Activated naive CD8-positive, alpha-beta T cell treated with anti-CD3 and anti-CD28 coated beads, Interleukin-2, amount 10 ng/mL, durations not matched to agents 7 days and 5 days (primary cell): Measurements from ENCODE around the gene TRIM45. TPM values are rescaled to one million over a fixed set of nuclear protein-coding genes. Genes with fewer than 3 reads are reported as not detected.

Experiments used
- ATAC-seq: fragments of 150-1000 bp; cut with Tn5 transposase; one replicate; pipeline ENCODE4 v1.10.0; 2021; ENCODE audit warnings: low read depth, moderate library complexity
- POLR2A ChIA-PET: fragments of 350-600 bp; sonication (Branson Sonifier 250); formaldehyde crosslinking; loops from one replicate; lab custom pipeline; 2021; ENCODE audit warnings: antibody characterized with exemption; lab: Charles Lee
- DNase-seq: peaks from one replicate; pipeline ENCODE4 v3.0.0; 2021
- H3K27ac Mint-ChIP-seq: one replicate; pipeline ENCODE4 v1.8.0; 2022; ENCODE audit warnings: mild to moderate bottlenecking, mixed read lengths
- H3K27me3 Mint-ChIP-seq: one replicate; pipeline ENCODE4 v1.8.0; 2022; ENCODE audit warnings: mild to moderate bottlenecking, moderate library complexity, mixed read lengths
- H3K36me3 Mint-ChIP-seq: one replicate; pipeline ENCODE4 v1.8.0; 2021; ENCODE audit warnings: mild to moderate bottlenecking, mixed read lengths
- H3K4me1 Mint-ChIP-seq: one replicate; pipeline ENCODE4 v1.8.0; 2021; ENCODE audit warnings: mixed read lengths
- H3K4me3 Mint-ChIP-seq: one replicate; pipeline ENCODE4 v1.8.0; 2022; ENCODE audit warnings: mild to moderate bottlenecking, moderate library complexity, mixed read lengths
- H3K9me3 Mint-ChIP-seq: one replicate; pipeline ENCODE4 v1.8.0; 2021; ENCODE audit warnings: mixed read lengths
- microRNA-seq: library from miRNA; unstranded; fragments of <30 nt; microRNA quantifications from one replicate; pipeline ENCODE4 v1.2.0, GENCODE V29; 2022
- total RNA-seq, 2 experiments: library from RNA; stranded (reverse); gene quantifications; one replicate each; pipeline ENCODE4 v1.2.3, GENCODE V29; 2021

Gene TRIM45
- total RNA-seq, 2 experiments from 2014 or later, result 0.31 to 0.50 TPM

- Mint-ChIP-seq H3K4me3 (no peak overlapping the region), H3K27ac (no peak overlapping the region), H3K4me1 (no peaks in the 10 kb centered on the region), H3K27me3 (no peaks in the 10 kb centered on the region), H3K36me3 (peaks cover 35% of the 10 kb centered on the region), H3K9me3 (no peaks in the 10 kb centered on the region)
- POLR2A ChIA-PET, result no interaction called here
- ATAC-seq (no peak), DNase-seq (no peak)
These were observed 37.3 kb downstream of the TRIM45 start for GRCh38 chr1:117084231-117084630.

- DNase-seq, result no peak
- Mint-ChIP-seq H3K4me3 (no peak overlapping the region), H3K36me3 (peaks cover 47% of the 10 kb centered on the region), H3K27me3 (no peaks in the 10 kb centered on the region), H3K9me3 (no peaks in the 10 kb centered on the region), H3K4me1 (peaks cover 6% of the 10 kb centered on the region), H3K27ac (no peak overlapping the region)
- ATAC-seq, result no peak
- POLR2A ChIA-PET, result interaction anchor here (0.7 kb wide), 1 partner anchor 1562 kb away, joined by 6 read pairs; no protein-coding TSS in a partner anchor
These were observed 41.8 kb downstream of the TRIM45 start for GRCh38 chr1:117079737-117080136.

- H3K9me3 Mint-ChIP-seq, result no peaks in the 10 kb centered on the region
- POLR2A ChIA-PET, result no interaction called here
- H3K27me3 Mint-ChIP-seq, result no peaks in the 10 kb centered on the region
- no peak overlapping the region for H3K4me3 Mint-ChIP-seq
- H3K36me3 Mint-ChIP-seq, result peaks cover 44% of the 10 kb centered on the region
- ATAC-seq (peak; percentile 60), DNase-seq (no peak)
- no peak overlapping the region for H3K27ac Mint-ChIP-seq
- peaks cover 9% of the 10 kb centered on the region for H3K4me1 Mint-ChIP-seq
These were observed 44.3 kb downstream of the TRIM45 start for GRCh38 chr1:117077267-117077666.

GRCh38 chr1:117076648-117077047 lies 44.9 kb downstream of the TRIM45 start:
- POLR2A ChIA-PET, result no interaction called here
- peak overlapping the region; percentile 11 for H3K27ac Mint-ChIP-seq

GRCh38 chr1:117070124-117070523 lies 51.4 kb downstream of the TRIM45 start:
- H3K4me1 Mint-ChIP-seq, result peaks cover 17% of the 10 kb centered on the region
- DNase-seq (no peak), ATAC-seq (no peak)
- POLR2A ChIA-PET, result interaction anchor here (0.9 kb wide), 1 partner anchor 9 kb away, joined by 3 read pairs; no protein-coding TSS in a partner anchor
- H3K27ac Mint-ChIP-seq, result no peak overlapping the region
- peaks cover 28% of the 10 kb centered on the region for H3K36me3 Mint-ChIP-seq
- H3K4me3 Mint-ChIP-seq, result no peak overlapping the region
- no peaks in the 10 kb centered on the region for H3K27me3 Mint-ChIP-seq
- no peaks in the 10 kb centered on the region for H3K9me3 Mint-ChIP-seq

More at GRCh38 chr1:117076648-117077047, 44.9 kb downstream of the TRIM45 start:
- no peak overlapping the region for H3K4me3 Mint-ChIP-seq
- ATAC-seq (no peak), DNase-seq (no peak)
- no peaks in the 10 kb centered on the region for H3K27me3 Mint-ChIP-seq
- H3K9me3 Mint-ChIP-seq, result no peaks in the 10 kb centered on the region
- peaks cover 44% of the 10 kb centered on the region for H3K36me3 Mint-ChIP-seq
- peaks cover 11% of the 10 kb centered on the region for H3K4me1 Mint-ChIP-seq

GRCh38 chr1:117069220-117069844 lies 52.2 kb downstream of the TRIM45 start:
- H3K4me3 Mint-ChIP-seq, result no peak overlapping the region
- H3K36me3 Mint-ChIP-seq, result peaks cover 24% of the 10 kb centered on the region
- no peaks in the 10 kb centered on the region for H3K27me3 Mint-ChIP-seq
- no peaks in the 10 kb centered on the region for H3K9me3 Mint-ChIP-seq
- DNase-seq (no peak), ATAC-seq (no peak)
- peaks cover 19% of the 10 kb centered on the region for H3K4me1 Mint-ChIP-seq
- peak overlapping the region; percentile 17 for H3K27ac Mint-ChIP-seq
- POLR2A ChIA-PET, result interaction anchor here (0.9 kb wide), 1 partner anchor 9 kb away, joined by 3 read pairs; no protein-coding TSS in a partner anchor

- POLR2A ChIA-PET, result interaction anchor here (0.8 kb wide), 1 partner anchor 9 kb away, joined by 3 read pairs; the partner anchor contains the start of gene TTF2
- ATAC-seq, result no peak
- Mint-ChIP-seq H3K4me1 (peaks cover 24% of the 10 kb centered on the region), H3K36me3 (peaks cover 27% of the 10 kb centered on the region), H3K27me3 (no peaks in the 10 kb centered on the region), H3K9me3 (no peaks in the 10 kb centered on the region), H3K27ac (no peak overlapping the region), H3K4me3 (no peak overlapping the region)
- DNase-seq, result no peak
These were observed 53.0 kb downstream of the TRIM45 start for GRCh38 chr1:117068580-117068979.

GRCh38 chr1:117067533-117068370 lies 53.8 kb downstream of the TRIM45 start:
- Mint-ChIP-seq H3K9me3 (no peaks in the 10 kb centered on the region), H3K27ac (peak overlapping the region; percentile 18), H3K4me1 (peaks cover 25% of the 10 kb centered on the region), H3K4me3 (no peak overlapping the region), H3K27me3 (no peaks in the 10 kb centered on the region), H3K36me3 (peaks cover 31% of the 10 kb centered on the region)
- ATAC-seq, result peak; percentile 66
- POLR2A ChIA-PET, result interaction anchor here (0.7 to 0.8 kb wide), 2 partner anchors 8 to 269 kb away, joined by 3 read pairs; partner anchors contain the start of gene TTF2
- no peak for DNase-seq

GRCh38 chr1:117066367-117066766 lies 55.2 kb downstream of the TRIM45 start:
- ATAC-seq (no peak), DNase-seq (no peak)
- Mint-ChIP-seq H3K27ac (no peak overlapping the region), H3K4me3 (no peak overlapping the region), H3K9me3 (no peaks in the 10 kb centered on the region), H3K36me3 (peaks cover 31% of the 10 kb centered on the region), H3K27me3 (no peaks in the 10 kb centered on the region), H3K4me1 (peaks cover 31% of the 10 kb centered on the region)
- POLR2A ChIA-PET, result no interaction called here

GRCh38 chr1:117061986-117062415 lies 59.5 kb downstream of the TRIM45 start:
- no peaks in the 10 kb centered on the region for H3K9me3 Mint-ChIP-seq
- H3K27ac Mint-ChIP-seq, result peak overlapping the region; percentile 72
- ATAC-seq, result no peak
- DNase-seq, result no peak
- POLR2A ChIA-PET, result interaction anchor here (0.8 kb wide), 1 partner anchor 252 kb away, joined by 3 read pairs; no protein-coding TSS in a partner anchor
- no peaks in the 10 kb centered on the region for H3K27me3 Mint-ChIP-seq
- H3K4me1 Mint-ChIP-seq, result peaks cover 46% of the 10 kb centered on the region
- peak overlapping the region; percentile 26 for H3K4me3 Mint-ChIP-seq
- H3K36me3 Mint-ChIP-seq, result peaks cover 22% of the 10 kb centered on the region

Small RNA genes lying within 50 kb of the gene (microRNA-seq; reads per million reads assigned to microRNA genes)
- gene MIR942, result 160 reads per million, percentile 62 among the genes with 10 or more reads in this experiment

Other genes with a start within 250 kb of the TRIM45 start
- gene PTGFRN, start 211.8 kb downstream of the TRIM45 start, total RNA-seq, result under 1 TPM; 0.19 to 0.28 TPM
- gene CD101, start 120.0 kb downstream of the TRIM45 start, total RNA-seq, result under 1 TPM in 1 of 2 experiments, not detected in 1; 0.08 TPM
- gene TTF2, start 61.4 kb downstream of the TRIM45 start, total RNA-seq, result 10 to 100 TPM; 79.4 to 82.9 TPM
- gene VTCN1, start 89.2 kb upstream of the TRIM45 start, total RNA-seq, result not detected
- 10 to 100 TPM; 36.1 to 43.2 TPM for gene MAN1A2, start 245.7 kb upstream of the TRIM45 start, total RNA-seq